Measurements from ENCODE around the gene ABCG8.

Gene ABCG8

DNA sequence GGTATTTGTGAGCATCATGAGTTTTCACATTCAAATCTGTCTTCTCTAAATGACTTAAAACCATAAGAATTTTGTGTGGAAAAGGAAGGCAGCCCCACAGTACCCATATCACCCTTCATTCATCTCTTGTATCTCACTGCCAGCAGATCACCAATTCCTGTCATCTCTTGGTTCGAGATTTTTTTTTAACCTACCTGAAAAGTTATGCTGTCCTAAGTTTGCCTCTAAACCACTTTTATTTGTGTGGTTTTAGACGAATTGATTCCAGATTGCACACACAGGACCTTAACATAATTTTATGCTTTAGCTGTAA, 32.1 kb upstream of the ABCG8 start:
- TF ChIP-seq ZFP3 (CRISPR knock-in tag; IDR thresholded peaks at IDR 0.05) (no peak), TCF4 (CRISPR knock-in tag; IDR thresholded peaks at IDR 0.05; ENCODE audit: borderline replicate concordance) (no peak), ZNF70 (CRISPR knock-in tag; IDR thresholded peaks at IDR 0.05) (no peak), ZNF565 (CRISPR knock-in tag; conservative IDR thresholded peaks at IDR 0.05; ENCODE audit: low read depth) (no peak)
- TF ChIP-seq, protein P1, sequence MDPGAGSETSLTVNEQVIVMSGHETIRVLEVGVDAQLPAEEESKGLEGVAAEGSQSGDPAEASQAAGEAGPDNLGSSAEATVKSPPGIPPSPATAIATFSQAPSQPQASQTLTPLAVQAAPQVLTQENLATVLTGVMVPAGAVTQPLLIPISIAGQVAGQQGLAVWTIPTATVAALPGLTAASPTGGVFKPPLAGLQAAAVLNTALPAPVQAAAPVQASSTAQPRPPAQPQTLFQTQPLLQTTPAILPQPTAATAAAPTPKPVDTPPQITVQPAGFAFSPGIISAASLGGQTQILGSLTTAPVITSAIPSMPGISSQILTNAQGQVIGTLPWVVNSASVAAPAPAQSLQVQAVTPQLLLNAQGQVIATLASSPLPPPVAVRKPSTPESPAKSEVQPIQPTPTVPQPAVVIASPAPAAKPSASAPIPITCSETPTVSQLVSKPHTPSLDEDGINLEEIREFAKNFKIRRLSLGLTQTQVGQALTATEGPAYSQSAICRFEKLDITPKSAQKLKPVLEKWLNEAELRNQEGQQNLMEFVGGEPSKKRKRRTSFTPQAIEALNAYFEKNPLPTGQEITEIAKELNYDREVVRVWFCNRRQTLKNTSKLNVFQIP (CRISPR knock-in tag; IDR thresholded peaks at IDR 0.05; ENCODE audit: borderline replicate concordance, low read depth) = no peak
- ATAC-seq = no peak

DNA sequence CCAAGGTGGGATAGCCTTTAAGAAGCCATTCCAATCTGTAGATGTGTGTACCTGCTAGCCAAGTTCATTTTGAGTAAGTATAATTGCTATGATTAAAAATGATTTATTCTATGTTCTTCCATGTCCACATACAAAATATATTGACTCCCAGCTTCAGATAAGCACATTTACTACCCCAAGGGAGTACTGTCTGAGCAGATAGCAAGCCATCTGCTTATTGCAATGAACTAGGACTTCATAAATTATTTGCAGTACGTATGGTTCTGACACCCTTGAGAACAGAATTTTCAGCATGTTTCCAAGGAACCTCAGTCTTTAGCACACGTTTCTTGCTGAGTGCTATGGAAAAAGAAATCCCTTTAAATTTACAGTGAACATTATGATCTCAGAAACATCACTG, 28.3 kb upstream of the ABCG8 start:
- TF ChIP-seq CREB5 (CRISPR knock-in tag; IDR thresholded peaks at IDR 0.05; ENCODE audit: low read depth) (no peak), TCF4 (CRISPR knock-in tag; IDR thresholded peaks at IDR 0.05; ENCODE audit: borderline replicate concordance) (no peak), ESRRG (CRISPR knock-in tag; IDR thresholded peaks at IDR 0.05) (no peak), TOX (CRISPR knock-in tag; IDR thresholded peaks at IDR 0.05; ENCODE audit: borderline replicate concordance) (no peak), PPARA (CRISPR knock-in tag; IDR thresholded peaks at IDR 0.05; ENCODE audit: borderline replicate concordance) (no peak), ZFP3 (CRISPR knock-in tag; IDR thresholded peaks at IDR 0.05) (no peak), SNAI2 (CRISPR knock-in tag; IDR thresholded peaks at IDR 0.05) (no peak), ZFP30 (CRISPR knock-in tag; IDR thresholded peaks at IDR 0.05) (no peak)
- ATAC-seq = no peak

- TF ChIP-seq, protein P2, sequence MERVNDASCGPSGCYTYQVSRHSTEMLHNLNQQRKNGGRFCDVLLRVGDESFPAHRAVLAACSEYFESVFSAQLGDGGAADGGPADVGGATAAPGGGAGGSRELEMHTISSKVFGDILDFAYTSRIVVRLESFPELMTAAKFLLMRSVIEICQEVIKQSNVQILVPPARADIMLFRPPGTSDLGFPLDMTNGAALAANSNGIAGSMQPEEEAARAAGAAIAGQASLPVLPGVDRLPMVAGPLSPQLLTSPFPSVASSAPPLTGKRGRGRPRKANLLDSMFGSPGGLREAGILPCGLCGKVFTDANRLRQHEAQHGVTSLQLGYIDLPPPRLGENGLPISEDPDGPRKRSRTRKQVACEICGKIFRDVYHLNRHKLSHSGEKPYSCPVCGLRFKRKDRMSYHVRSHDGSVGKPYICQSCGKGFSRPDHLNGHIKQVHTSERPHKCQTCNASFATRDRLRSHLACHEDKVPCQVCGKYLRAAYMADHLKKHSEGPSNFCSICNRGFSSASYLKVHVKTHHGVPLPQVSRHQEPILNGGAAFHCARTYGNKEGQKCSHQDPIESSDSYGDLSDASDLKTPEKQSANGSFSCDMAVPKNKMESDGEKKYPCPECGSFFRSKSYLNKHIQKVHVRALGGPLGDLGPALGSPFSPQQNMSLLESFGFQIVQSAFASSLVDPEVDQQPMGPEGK (CRISPR knock-in tag; IDR thresholded peaks at IDR 0.05; ENCODE audit: borderline replicate concordance) = no peak
- TF ChIP-seq GLIS3 (CRISPR knock-in tag; IDR thresholded peaks at IDR 0.05) (no peak), TOX (CRISPR knock-in tag; IDR thresholded peaks at IDR 0.05; ENCODE audit: borderline replicate concordance) (no peak), ZNF70 (CRISPR knock-in tag; IDR thresholded peaks at IDR 0.05) (no peak), CSDC2 (CRISPR knock-in tag; IDR thresholded peaks at IDR 0.05) (no peak), CSRNP3 (CRISPR knock-in tag; IDR thresholded peaks at IDR 0.05) (no peak), ZNF565 (CRISPR knock-in tag; conservative IDR thresholded peaks at IDR 0.05; ENCODE audit: low read depth) (no peak), PPARA (CRISPR knock-in tag; IDR thresholded peaks at IDR 0.05; ENCODE audit: borderline replicate concordance) (no peak), BACH2 (CRISPR knock-in tag; IDR thresholded peaks at IDR 0.05; ENCODE audit: borderline replicate concordance) (no peak), ARNTL (CRISPR knock-in tag; IDR thresholded peaks at IDR 0.05; ENCODE audit: borderline replicate concordance, low read depth) (no peak), ESRRG (CRISPR knock-in tag; IDR thresholded peaks at IDR 0.05) (no peak), OSR1 (CRISPR knock-in tag; IDR thresholded peaks at IDR 0.05) (no peak)
- TF ChIP-seq, protein P1 (CRISPR knock-in tag; IDR thresholded peaks at IDR 0.05; ENCODE audit: borderline replicate concordance, low read depth) = no peak
- TF ChIP-seq, protein P3, sequence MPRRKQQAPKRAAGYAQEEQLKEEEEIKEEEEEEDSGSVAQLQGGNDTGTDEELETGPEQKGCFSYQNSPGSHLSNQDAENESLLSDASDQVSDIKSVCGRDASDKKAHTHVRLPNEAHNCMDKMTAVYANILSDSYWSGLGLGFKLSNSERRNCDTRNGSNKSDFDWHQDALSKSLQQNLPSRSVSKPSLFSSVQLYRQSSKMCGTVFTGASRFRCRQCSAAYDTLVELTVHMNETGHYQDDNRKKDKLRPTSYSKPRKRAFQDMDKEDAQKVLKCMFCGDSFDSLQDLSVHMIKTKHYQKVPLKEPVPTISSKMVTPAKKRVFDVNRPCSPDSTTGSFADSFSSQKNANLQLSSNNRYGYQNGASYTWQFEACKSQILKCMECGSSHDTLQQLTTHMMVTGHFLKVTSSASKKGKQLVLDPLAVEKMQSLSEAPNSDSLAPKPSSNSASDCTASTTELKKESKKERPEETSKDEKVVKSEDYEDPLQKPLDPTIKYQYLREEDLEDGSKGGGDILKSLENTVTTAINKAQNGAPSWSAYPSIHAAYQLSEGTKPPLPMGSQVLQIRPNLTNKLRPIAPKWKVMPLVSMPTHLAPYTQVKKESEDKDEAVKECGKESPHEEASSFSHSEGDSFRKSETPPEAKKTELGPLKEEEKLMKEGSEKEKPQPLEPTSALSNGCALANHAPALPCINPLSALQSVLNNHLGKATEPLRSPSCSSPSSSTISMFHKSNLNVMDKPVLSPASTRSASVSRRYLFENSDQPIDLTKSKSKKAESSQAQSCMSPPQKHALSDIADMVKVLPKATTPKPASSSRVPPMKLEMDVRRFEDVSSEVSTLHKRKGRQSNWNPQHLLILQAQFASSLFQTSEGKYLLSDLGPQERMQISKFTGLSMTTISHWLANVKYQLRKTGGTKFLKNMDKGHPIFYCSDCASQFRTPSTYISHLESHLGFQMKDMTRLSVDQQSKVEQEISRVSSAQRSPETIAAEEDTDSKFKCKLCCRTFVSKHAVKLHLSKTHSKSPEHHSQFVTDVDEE (CRISPR knock-in tag; IDR thresholded peaks at IDR 0.05) = no peak
- no peak for ATAC-seq
Measured at GRCh38 chr2:43810888-43811287, 27.9 kb upstream of the ABCG8 start.
